ENCODE data around the gene SEMA5B.

SEMA5B gene

GRCh38 chr3:122967356-122967755, 60.2 kb downstream of the SEMA5B start:
- no peak for DNase-seq

DNA sequence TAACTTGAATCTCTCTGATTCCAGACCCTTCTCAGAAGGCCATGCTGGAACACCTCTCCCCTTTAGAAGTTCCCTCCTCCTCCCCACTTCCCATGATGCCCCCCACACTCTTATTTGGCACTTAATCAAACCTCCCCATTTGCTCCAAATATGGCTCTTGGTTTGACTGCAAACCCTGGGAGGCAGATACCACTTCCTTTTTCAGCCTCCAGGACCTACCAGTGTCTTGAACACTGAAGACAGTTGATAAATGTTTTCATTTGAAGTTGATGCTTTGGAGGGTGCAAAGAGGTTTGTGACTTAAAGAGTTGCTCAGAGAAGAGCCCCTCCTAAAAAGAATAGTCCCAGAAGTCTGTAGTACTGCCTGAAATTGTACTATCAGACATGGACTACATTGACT, 61.5 kb downstream of the SEMA5B start:
- DNase-seq, result no peak

DNA sequence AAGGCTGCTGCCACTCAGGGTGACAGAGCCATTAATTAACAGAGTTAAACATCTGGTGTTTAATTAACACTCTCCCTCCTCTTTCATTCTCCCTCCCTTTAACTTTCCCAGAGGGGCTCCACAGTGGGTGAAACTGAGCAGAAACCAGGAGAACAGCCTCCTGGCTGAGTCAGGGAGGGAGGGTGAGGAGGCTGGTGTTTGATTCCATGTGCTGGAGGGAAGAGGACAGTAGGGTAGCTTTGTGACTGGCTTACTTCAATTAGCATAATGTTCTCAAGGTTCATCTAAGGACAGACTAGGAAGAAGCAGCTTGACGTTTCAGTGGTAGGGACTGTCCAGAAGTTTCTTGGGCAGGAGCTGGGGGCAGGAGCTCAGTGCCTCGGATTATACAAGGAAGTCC, 62.8 kb downstream of the SEMA5B start:
- no peak for DNase-seq

DNA sequence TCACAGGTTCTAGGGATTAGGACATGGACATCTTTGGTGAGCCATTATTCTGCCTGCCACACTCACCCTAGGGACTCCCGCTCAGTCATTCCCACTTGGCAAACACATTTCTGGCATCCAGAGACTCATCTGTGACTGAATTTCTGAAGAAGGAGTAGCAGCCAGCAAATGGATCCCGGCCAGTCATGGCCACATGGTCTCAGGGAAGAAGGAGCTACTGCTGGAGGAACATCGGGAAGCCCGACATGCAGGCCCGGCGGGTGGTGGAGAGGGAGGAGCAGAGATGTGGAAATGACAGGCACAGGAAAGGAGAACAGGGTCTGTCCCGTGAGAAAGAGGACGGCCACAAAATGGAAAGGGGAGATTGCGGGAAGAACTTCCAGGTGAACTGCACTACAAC, 65.4 kb downstream of the SEMA5B start:
- no peak for DNase-seq

DNA sequence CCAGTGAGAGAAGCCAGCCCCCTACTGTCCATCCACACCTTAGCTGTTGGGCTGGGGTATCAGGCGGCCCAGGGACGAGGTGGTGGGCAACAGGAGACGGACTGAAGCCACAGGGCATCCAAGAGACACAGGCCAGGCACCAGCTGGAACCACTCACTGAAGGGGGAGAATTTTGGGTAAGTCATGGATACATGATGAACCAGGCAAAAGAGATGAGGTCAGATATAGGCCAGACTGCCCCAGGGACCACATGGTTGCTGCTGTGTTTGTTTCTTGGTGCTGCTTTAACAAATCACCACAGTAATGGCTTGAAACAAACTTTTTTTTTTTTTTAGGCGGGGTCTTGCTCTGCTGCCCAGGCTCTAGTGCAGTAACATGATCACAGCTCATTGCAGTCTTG, 66.4 kb downstream of the SEMA5B start:
- DNase-seq, result no peak

GRCh38 chr3:122960652-122961051, 66.9 kb downstream of the SEMA5B start:
- no peak for DNase-seq

GRCh38 chr3:122959339-122959738, 68.2 kb downstream of the SEMA5B start:
- DNase-seq, result no peak

DNA sequence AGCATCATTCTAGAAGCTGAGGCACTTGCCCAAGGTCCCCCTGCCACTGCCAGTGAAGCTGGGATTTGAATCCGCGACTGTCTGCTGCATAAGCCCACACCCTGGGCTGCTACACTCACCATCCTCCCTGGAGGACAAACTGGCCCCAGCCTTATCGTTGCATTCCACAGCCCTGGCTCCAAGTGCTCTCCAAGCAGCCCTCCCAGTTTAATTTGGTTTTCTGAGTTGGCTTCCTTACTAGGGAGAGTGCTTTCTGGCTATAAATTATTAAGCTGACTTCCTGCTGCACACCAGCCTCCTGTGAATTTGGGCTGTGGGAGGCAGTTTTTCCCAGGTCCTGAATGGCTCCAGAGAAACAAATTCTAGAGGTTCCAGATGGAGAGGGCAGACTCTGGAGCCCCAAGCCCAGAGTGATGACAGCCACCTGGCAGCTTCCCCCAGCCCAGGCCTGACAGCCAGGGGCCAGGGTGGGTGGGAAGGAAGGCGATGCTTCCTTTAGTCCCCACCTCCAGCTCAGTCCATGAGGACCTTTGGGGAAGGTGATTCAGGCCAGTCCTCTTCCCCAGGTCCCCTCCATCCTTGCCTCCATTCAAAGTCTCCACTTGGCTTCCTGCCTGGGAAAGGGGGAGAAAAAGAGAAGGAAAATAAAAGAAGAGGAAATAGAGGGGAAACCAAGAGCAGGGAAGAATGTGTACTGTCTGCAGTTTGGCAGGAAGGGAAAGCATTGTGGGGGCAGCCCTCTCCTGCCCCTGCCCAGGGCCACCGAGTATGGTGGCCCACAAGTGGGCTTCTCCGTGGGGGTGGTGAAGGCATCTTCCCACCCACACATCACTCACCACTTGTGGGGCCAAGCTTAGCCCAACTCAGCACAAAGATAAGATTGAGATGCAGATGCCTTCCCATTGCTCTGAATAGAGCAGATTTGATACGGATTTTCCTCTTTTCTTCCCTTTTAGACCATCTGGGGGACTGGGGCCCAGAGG, 69.6 kb downstream of the SEMA5B start:
- DNase-seq, result no peak

DNA sequence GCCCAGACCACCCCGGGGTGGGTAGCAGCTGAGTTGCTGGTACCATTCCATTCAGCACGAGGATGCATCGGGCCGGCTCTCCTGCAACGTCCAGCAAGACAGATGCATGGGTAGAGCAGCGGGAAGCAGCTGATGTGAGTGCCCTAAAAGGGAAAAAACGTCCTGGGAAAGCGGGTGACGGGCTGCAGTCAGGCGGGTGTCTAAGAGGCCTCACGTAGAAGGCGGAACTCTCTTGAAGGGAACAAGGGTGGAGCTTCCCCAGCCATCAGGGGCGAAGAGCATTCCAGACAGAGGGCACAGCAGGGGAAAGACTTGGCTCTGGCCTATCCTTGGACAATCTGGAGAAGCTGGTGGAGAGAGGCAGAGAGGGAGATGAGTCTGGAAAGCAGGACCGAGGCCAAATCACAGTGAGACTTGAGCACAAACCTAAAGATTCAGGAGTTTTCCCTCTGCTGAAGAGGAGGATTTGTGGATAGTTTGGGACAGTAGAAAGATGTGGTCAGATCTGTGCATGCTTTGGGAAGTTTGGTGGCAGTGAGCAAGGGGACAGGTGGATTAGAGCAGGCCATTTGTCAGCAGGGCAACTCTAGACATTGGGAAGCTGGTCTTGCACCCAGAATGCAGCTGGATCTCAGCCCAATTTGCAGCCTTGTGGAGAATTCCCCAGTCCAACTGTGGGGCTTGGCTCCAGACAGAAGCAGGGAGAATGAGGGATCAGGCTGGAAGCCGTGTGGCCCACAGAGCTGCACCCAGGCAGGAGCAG, 70.7 kb downstream of the SEMA5B start:
- DNase-seq, result no peak

DNA sequence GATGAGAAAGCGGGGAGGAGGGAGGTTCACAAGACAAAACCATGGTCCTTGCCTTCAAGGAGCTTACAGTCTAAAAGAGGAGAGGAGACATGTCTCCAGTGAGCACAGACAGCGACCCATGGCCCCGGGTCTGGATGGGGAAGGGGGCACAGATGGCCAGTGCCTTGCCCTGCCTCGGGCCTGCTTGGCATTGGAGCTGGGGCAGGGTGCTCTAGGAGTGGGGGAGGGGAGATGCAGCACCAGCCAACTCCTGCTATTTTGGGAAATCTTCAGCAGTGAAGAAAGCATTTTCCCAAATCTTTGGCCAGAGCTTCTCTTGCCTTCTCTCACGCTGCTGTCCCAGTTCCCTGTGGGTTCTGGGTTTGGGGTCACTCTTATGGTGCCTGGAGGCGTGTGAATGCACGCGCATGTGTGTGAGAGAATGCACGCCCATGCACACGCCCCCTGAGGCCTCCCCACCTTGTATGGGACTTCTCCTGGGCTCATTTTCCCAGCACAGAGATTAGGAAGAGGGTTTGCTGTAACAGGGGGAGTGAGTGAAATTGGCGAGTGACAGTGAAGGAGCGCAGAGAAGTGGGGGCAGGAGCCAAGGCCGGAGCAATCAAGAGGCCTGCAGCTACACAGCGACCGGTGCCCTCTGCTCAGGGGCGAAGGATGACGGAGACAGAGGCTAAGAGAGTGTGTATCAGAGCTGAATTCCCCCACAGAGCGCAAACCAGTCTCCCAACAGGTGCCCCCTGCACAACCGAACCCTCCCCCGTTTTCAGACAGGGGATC, 71.5 kb downstream of the SEMA5B start:
- DNase-seq, result no peak

DNA sequence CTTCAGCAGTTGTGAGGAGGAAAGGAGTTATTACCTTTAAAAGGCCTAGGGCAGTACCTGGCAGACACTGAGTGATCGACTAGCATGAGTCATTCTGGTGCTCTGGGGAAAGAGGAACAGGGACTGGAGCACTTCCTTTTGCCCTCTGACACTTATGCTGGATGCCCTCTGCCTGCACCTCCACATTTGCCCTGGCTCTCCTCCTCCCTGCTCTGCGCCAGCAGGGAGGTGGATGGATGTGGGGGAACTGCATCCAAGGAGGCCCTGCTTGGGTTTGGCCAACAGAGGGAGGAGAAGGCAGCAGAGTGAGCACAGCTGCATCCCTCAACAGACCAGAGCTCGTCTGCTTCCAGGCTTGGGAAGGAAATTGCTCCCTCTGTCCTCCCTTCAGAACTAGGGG, 75.0 kb downstream of the SEMA5B start:
- DNase-seq, result no peak

- no peak for DNase-seq
Measured at GRCh38 chr3:122948408-122948807, 79.2 kb downstream of the SEMA5B start.

GRCh38 chr3:122947738-122948137, 79.8 kb downstream of the SEMA5B start:
- DNase-seq, result no peak

GRCh38 chr3:122947196-122947595, 80.4 kb downstream of the SEMA5B start:
- no peak for DNase-seq

GRCh38 chr3:122946185-122946584, 81.4 kb downstream of the SEMA5B start:
- DNase-seq, result no peak

- no peak for DNase-seq
Measured at GRCh38 chr3:122945230-122945629, 82.3 kb downstream of the SEMA5B start.

DNA sequence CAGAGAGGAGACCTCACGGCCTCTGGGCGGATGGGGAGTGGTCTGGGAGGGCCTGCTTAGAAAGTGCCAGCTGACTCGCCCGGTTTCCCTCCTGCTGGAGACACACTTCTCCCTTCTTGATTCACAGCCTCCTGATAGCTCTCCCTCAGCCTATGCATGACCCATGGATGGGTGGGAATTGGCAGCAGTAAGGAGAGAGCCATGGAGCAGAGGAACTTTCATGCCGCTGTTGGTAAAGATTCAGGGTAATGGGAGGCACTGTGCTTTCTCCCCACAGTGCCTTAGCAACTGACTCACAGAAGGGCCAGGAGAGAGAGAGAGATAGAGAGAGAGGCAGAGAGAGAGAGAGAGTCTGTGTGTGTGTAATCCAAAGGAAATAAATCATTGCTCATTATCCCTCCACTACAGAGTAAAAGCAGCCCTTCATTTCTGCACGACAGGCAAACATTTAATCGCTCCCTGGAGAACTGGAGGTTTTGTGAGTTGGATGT, 82.8 kb downstream of the SEMA5B start:
- no peak for DNase-seq

DNA sequence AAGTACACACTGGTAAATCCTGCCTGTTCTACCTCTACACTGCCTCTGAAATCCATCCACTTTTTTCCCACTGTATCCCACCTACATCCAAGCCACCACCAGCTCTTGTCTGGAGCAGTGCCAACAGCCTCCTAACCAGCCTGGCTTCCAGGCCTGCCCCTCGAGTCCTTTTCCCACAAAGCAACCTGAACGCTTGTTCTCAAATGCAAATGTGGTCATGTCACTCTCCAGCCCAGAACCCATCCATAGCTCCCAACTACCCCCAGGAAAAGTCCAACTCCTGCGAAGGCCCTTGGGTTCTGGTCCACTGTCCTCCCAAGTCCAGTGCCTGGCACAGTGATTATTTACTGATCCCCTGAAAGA, 83.8 kb downstream of the SEMA5B start:
- DNase-seq, result no peak

DNA sequence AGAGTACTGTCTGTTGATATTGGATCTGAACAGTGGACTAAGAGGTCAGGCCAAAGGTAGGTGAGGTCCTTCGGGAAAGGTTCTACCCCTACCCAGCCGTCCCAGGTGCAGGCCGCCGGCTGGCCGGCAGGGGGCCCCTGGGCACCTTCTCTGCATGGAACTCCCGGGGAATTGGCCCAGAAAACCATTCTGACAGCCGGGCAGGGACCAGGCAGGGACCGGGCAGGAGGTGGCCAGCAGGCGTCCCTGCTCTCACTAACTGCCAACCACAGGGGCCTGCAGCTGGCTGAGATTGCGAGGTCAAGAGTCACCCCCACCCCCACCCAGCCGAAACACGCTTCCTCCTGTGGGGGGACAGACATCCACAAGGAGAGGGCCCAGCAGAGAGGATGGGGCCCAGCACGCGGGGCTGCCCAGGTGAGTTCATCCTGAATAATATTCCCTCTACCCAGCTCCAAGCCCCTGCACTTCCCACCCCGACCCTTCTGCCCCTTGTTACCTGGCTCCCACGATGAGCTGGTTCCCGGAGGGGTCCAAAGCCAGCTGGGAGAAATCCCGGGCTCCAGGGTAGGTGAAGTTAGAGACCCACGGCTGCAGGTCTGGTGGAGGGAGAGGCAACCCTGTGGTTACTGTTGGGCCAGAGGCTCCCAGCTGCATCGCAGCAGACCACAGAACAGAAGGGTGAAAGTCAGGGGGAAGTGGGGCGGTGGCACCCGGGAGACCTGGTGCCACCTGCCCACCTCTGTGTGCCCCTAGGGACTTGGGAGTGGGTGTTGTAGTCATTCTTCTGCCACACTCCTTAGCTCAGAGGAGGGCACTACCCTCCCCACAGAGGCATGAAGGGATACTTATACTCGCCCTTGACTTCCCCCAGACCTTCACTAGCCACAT, 84.4 kb downstream of the SEMA5B start:
- no peak for DNase-seq

GRCh38 chr3:122942239-122942638, 85.3 kb downstream of the SEMA5B start:
- no peak for DNase-seq

- no peak for DNase-seq
Measured at GRCh38 chr3:122941228-122942206, 86.0 kb downstream of the SEMA5B start.

Data from activated CD4-positive, alpha-beta T cell treated with anti-CD3 and anti-CD28 coated beads for 1 hour (primary cell).